Mesendoderm (in vitro differentiated cells): ENCODE results near the gene SLC6A12.

Source experiments
- DNase-seq: peaks from one replicate; pipeline ENCODE4 v3.0.0; 2013
- H2AK5ac ChIP-seq: 2 replicates; pipeline ENCODE4 v1.6.1; 2013; ENCODE audit warnings: low read length, inconsistent platforms
- H2BK120ac ChIP-seq: 2 replicates; pipeline ENCODE4 v1.6.1; 2013; ENCODE audit warnings: low read depth, mild to moderate bottlenecking, low read length, moderate library complexity, mixed read lengths
- H2BK15ac ChIP-seq: replicated peaks from 2 replicates; pipeline ENCODE4 v1.6.1; 2013; ENCODE audit warnings: low read depth, mild to moderate bottlenecking, moderate library complexity
- H2BK5ac ChIP-seq: 2 replicates; pipeline ENCODE4 v1.6.1; 2013; ENCODE audit warnings: low read length, inconsistent platforms
- H3K18ac ChIP-seq: 2 replicates; pipeline ENCODE4 v1.6.1; 2013; ENCODE audit warnings: mild to moderate bottlenecking, low read length, mixed read lengths
- H3K23ac ChIP-seq: one replicate; pipeline ENCODE4 v1.6.1; 2013; ENCODE audit warnings: low read length
- H3K27ac ChIP-seq: 2 replicates; pipeline ENCODE4 v1.5.1; 2013; ENCODE audit warnings: low read depth, mild to moderate bottlenecking, inconsistent platforms, low read length, moderate library complexity
- H3K27me3 ChIP-seq: 2 replicates; pipeline ENCODE4 v1.6.1; 2013; ENCODE audit warnings: low read length, control low read depth, mild to moderate bottlenecking, inconsistent platforms; ENCODE audit not compliant: insufficient read depth, poor library complexity
- H3K36me3 ChIP-seq: 2 replicates; pipeline ENCODE4 v1.6.1; 2013; ENCODE audit warnings: low read length, inconsistent platforms; ENCODE audit not compliant: control insufficient read depth, insufficient read depth
- H3K4ac ChIP-seq: one replicate; pipeline ENCODE4 v1.6.1; 2013; ENCODE audit warnings: low read depth, mild to moderate bottlenecking, low read length, moderate library complexity
- H3K4me1 ChIP-seq: 2 replicates; pipeline ENCODE4 v1.6.1; 2013; ENCODE audit warnings: low read depth, low read length, inconsistent platforms; ENCODE audit not compliant: control insufficient read depth
- H3K4me2 ChIP-seq: 2 replicates; pipeline ENCODE4 v1.6.1; 2013; ENCODE audit warnings: low read length
- H3K4me3 ChIP-seq: 2 replicates; pipeline ENCODE4 v1.5.1; 2013; ENCODE audit warnings: mild to moderate bottlenecking, low read length
- H3K56ac ChIP-seq: one replicate; pipeline ENCODE4 v1.6.1; 2013; ENCODE audit warnings: low read length
- H3K79me1 ChIP-seq: 2 replicates; pipeline ENCODE4 v1.6.1; 2013; ENCODE audit warnings: low read length, inconsistent platforms
- H3K79me2 ChIP-seq: 2 replicates; pipeline ENCODE4 v1.6.1; 2013; ENCODE audit warnings: mild to moderate bottlenecking, low read length; ENCODE audit not compliant: control insufficient read depth, insufficient read depth
- H3K9ac ChIP-seq: 2 replicates; pipeline ENCODE4 v1.6.1; 2013; ENCODE audit warnings: low read length, inconsistent platforms
- H4K5ac ChIP-seq: one replicate; pipeline ENCODE4 v1.6.1; 2013; ENCODE audit warnings: low read length
- H4K8ac ChIP-seq: one replicate; pipeline ENCODE4 v1.6.1; 2013; ENCODE audit warnings: low read depth, mild to moderate bottlenecking, control low read depth, low read length, moderate library complexity
- WGBS: extraction: QIAGEN DNeasy Blood & Tissue Kit; methylation state at CpG from one replicate; pipeline ENCODE4 v1.1.7; 2013; ENCODE audit warnings: low lambda C conversion rate, missing lambda C conversion rate; ENCODE audit not compliant: insufficient coverage; ENCODE audit errors: extremely low coverage; 5-methylcytosine and 5-hydroxymethylcytosine counted together

SLC6A12 gene

DNA sequence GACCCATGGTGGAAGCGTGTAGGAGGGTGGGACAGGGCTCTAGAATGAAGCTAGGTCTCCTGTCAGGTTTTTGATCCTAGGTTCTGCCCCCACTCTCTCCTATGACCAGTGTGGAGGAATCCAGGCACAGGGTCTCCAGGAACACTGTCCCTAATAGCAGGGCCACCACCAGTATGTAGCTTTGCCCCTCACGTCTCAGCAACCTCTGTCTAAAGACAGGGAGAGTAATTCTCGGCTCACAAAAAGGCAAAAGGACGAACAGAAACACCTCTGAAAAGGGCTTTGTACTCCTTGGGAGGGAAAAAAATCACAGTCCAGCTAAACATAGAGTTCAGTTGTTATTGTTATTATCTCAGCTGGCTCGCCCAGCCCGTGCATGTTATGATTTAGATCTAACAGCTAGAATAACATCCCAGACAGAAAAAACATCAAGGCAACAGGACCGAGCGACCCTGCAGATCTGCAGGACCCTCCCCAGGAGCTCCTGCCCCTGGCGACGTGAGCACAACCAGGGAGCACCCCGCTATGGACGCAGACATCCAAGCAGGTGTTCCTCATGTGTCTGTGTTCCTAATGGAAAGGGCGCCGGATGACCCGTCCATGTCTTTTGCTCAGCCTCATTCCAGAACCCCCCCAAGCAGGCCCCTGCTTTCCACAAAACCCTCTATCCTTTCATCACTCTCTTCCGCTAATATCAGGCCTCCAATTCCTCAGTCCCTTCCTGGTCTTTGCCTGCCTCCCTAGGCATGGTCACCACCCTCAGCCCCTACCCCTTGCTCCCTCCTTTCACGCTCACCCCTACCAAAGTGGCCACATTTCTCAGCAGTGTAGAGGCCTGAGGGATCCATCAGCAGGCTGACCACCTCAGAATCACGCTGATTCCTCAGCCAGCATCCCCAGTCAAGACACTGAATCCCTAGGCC is 14.2 kb upstream of the SLC6A12 start:
- H3K23ac ChIP-seq, result no peak overlapping the region
- H3K36me3 ChIP-seq, result no peaks in the 10 kb centered on the region
- H3K4me1 ChIP-seq, result no peaks in the 10 kb centered on the region
- no peak overlapping the region for H2BK120ac ChIP-seq
- no peak overlapping the region for H3K4me3 ChIP-seq
- H2AK5ac ChIP-seq, result no peak overlapping the region
- H3K18ac ChIP-seq, result no peak overlapping the region
- no peak overlapping the region for H2BK5ac ChIP-seq
- H4K8ac ChIP-seq, result no peak overlapping the region
- H3K9ac ChIP-seq, result no peak overlapping the region
- no peak overlapping the region for H3K56ac ChIP-seq
- H3K27me3 ChIP-seq, result no peaks in the 10 kb centered on the region
- no peak for DNase-seq
- no peaks in the 10 kb centered on the region for H3K79me2 ChIP-seq
- H3K27ac ChIP-seq, result no peak overlapping the region
- no peak overlapping the region for H3K4ac ChIP-seq
- H3K79me1 ChIP-seq, result no peaks in the 10 kb centered on the region
- WGBS, result no CpG with 5 or more reads among the region's 18 CpGs
- no peak overlapping the region for H2BK15ac ChIP-seq
- H3K4me2 ChIP-seq, result no peak overlapping the region
- H4K5ac ChIP-seq, result no peak overlapping the region

DNA sequence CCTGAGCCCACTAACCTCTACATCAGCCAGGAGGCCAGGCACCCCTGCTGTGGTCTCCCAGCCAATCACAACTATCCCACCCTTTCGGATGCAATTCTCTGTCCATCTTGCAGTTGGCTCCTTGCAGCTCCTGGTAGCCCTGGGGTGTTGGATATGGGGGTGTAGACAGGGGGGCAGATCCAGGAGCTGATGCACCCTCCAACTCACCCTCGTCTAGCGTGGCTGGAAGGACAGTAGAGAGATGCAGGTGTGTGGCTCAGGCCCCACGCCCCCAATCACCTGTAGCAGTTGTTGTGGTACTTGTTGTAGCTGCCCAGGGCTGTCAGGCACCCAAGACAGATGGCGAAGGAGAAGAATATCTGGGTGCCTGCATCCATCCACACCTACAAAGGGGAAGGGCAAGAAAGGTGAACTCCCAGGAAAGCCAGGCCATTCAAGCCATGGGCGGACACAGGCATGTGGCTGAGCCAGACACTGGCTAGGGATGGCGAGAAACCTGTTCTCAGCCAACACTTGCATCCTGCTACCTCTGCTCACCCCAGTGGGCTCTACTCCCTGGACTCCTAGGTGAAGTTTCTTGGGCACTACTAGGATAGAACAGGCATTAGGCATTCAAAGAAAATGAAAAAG is 13.4 kb upstream of the SLC6A12 start:
- H3K27me3 ChIP-seq, result no peaks in the 10 kb centered on the region
- H3K56ac ChIP-seq, result no peak overlapping the region
- H4K8ac ChIP-seq, result no peak overlapping the region
- no peak overlapping the region for H2BK15ac ChIP-seq
- H2AK5ac ChIP-seq, result no peak overlapping the region
- no peak overlapping the region for H2BK5ac ChIP-seq
- no peak overlapping the region for H3K9ac ChIP-seq
- H3K36me3 ChIP-seq, result no peaks in the 10 kb centered on the region
- H3K4ac ChIP-seq, result no peak overlapping the region
- H3K18ac ChIP-seq, result no peak overlapping the region
- H3K79me1 ChIP-seq, result no peaks in the 10 kb centered on the region
- H3K27ac ChIP-seq, result no peak overlapping the region
- no peak overlapping the region for H3K4me3 ChIP-seq
- H4K5ac ChIP-seq, result no peak overlapping the region
- H2BK120ac ChIP-seq, result no peak overlapping the region
- no peaks in the 10 kb centered on the region for H3K4me1 ChIP-seq
- WGBS, result no CpG with 5 or more reads among the region's 7 CpGs
- H3K4me2 ChIP-seq, result no peak overlapping the region
- H3K23ac ChIP-seq, result no peak overlapping the region
- H3K79me2 ChIP-seq, result no peaks in the 10 kb centered on the region
- no peak for DNase-seq

DNA sequence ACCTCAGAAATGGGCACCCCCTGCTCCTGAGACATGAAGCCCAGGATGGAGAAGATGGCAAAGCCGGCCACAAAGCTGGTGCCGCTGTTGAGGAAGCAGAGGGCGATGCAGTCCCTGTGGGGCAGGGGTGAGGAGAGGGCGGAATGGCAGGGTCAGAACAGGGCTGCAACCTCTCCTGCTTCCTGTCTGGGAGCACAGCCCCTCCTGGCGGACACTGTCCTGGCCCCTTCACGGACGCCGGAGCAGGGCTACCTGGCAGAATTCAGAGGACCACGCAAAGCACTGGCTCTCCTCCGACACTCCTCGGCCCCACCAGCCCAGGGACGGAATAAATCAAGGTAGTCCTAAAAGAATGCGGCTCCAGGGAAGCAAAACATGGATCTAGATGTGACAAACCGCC is 12.4 kb upstream of the SLC6A12 start:
- no peak overlapping the region for H2BK5ac ChIP-seq
- H3K79me2 ChIP-seq, result no peaks in the 10 kb centered on the region
- H3K9ac ChIP-seq, result no peak overlapping the region
- no peak overlapping the region for H3K4ac ChIP-seq
- H3K36me3 ChIP-seq, result no peaks in the 10 kb centered on the region
- no peak overlapping the region for H2AK5ac ChIP-seq
- no peaks in the 10 kb centered on the region for H3K27me3 ChIP-seq
- no peak overlapping the region for H4K5ac ChIP-seq
- H2BK15ac ChIP-seq, result no peak overlapping the region
- H3K4me2 ChIP-seq, result no peak overlapping the region
- no peaks in the 10 kb centered on the region for H3K79me1 ChIP-seq
- no peak overlapping the region for H3K27ac ChIP-seq
- H3K18ac ChIP-seq, result no peak overlapping the region
- WGBS, result no CpG with 5 or more reads among the region's 14 CpGs
- H4K8ac ChIP-seq, result no peak overlapping the region
- H3K56ac ChIP-seq, result no peak overlapping the region
- no peak overlapping the region for H3K4me3 ChIP-seq
- peak; percentile 32 for DNase-seq
- H3K23ac ChIP-seq, result no peak overlapping the region
- no peak overlapping the region for H2BK120ac ChIP-seq
- no peaks in the 10 kb centered on the region for H3K4me1 ChIP-seq

DNA sequence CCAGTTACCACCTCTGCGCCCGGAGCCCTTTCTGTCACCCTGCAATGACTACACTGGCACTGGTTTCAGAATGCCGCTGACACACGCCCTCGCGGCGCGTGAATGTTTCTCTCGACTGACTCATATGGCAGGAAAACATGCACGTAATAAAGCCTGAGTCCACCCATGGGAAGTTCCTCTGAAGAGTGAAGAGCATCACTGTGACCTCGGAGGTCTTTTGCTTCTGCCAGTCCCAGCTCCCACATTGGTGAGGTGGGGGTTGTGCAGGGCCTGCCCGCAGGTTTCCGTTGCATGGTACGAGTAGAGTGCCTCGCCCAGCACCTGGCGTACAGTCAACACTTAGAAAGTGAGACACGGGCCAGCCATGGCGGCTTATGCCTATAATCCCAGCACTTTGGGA is 11.1 kb upstream of the SLC6A12 start:
- Histone ChIP-seq H3K79me2 (no peaks in the 10 kb centered on the region), H2BK15ac (no peak overlapping the region), H3K4me3 (no peak overlapping the region), H3K27me3 (no peaks in the 10 kb centered on the region), H3K36me3 (no peaks in the 10 kb centered on the region), H2BK5ac (no peak overlapping the region), H3K4me2 (no peak overlapping the region), H3K23ac (no peak overlapping the region), H3K4ac (no peak overlapping the region), H3K18ac (no peak overlapping the region), H3K79me1 (no peaks in the 10 kb centered on the region), H3K27ac (no peak overlapping the region), H4K5ac (no peak overlapping the region), H4K8ac (no peak overlapping the region), H2BK120ac (no peak overlapping the region), H3K56ac (no peak overlapping the region), H3K4me1 (peaks cover 2% of the 10 kb centered on the region), H3K9ac (no peak overlapping the region), H2AK5ac (no peak overlapping the region)
- no CpG with 5 or more reads among the region's 18 CpGs for WGBS
- no peak for DNase-seq

DNA sequence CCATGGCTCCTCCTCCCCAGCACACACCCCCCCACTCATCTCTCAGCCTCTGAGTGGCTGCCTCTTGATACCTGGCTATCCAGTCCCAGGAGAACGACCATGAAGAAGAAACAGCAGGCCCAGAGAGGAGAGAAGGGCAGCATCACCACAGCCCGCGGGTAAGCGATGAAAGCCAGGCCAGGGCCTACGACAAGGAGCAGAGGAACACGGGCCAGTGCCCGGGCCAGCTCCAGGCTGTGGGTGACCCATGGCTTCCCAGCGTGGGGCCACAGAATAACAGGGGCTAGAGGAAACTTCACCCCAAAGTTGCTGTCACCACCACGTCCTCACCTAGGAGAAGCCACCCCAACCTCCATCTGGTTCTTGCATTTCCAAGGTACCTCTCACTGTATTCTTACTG is 10.4 kb upstream of the SLC6A12 start:
- Histone ChIP-seq H3K9ac (no peak overlapping the region), H3K27me3 (no peaks in the 10 kb centered on the region), H3K56ac (no peak overlapping the region), H3K18ac (no peak overlapping the region), H2BK5ac (no peak overlapping the region), H2BK120ac (no peak overlapping the region), H3K79me2 (no peaks in the 10 kb centered on the region), H4K5ac (no peak overlapping the region), H3K4ac (no peak overlapping the region), H3K27ac (no peak overlapping the region), H3K4me2 (no peak overlapping the region), H3K4me3 (no peak overlapping the region), H3K79me1 (no peaks in the 10 kb centered on the region), H3K4me1 (peaks cover 2% of the 10 kb centered on the region), H3K36me3 (no peaks in the 10 kb centered on the region), H2AK5ac (no peak overlapping the region), H2BK15ac (no peak overlapping the region), H4K8ac (no peak overlapping the region), H3K23ac (no peak overlapping the region)
- DNase-seq, result no peak
- no CpG with 5 or more reads among the region's 9 CpGs for WGBS
